ENCODE data around the gene FAM3B. TPM values are rescaled to one million over a fixed set of nuclear protein-coding genes. Genes with fewer than 3 reads are reported as not detected.

FAM3B gene
- total RNA-seq, 2 donors from 2014 or later: 2.1 to 3.1 TPM

DNA sequence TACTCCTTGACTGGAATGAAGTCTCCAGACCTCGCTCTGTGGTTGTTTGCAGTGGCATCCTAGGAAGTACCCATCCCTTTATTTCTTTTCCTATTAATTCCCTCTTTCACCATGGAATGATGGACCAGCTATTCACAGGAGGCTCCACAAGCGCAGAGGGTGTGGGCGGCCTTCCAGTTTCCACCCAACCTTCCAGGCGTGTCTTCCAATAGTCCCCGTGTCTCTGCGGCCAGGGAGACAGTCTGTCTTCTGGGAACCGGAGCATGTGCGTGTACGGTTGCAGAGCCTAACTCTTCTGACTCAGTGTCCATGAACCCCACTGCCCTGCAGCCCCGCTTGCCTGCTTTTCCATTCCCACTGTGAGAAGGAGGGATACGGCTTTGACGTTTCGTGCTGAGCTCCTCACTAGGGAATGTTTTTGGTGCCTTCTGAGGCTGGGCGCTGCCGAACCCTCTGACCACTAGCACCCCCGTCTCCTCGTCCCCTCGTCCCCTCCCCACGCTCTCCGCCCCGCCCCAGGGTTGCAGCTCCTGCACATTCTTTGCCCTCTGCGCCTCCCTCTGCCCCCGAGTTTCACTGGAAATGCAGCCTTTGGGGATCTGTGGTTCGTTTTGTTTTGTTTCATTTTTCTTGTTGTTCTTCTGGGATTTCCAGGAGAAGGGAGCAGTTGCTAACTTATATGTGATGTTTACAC lies 26.3 kb upstream of the FAM3B start:
- Mint-ChIP-seq H3K36me3 (ENCODE audit: low read depth) (no peaks in the 10 kb centered on the region), H3K27ac (no peak overlapping the region), H3K9me3 (peaks cover 19% of the 10 kb centered on the region), H3K4me1 (no peaks in the 10 kb centered on the region), H3K27me3 (ENCODE audit: insufficient read depth) (peaks cover 5% of the 10 kb centered on the region), H3K4me3 (no peak overlapping the region)
- Histone ChIP-seq H3K36me3 (ENCODE audit: control insufficient read depth, insufficient read depth, low read length) (no peaks in the 10 kb centered on the region), H3K27ac (ENCODE audit: low read depth, low read length) (no peak overlapping the region), H3K9me3 (ENCODE audit: control insufficient read depth, low read length) (peaks cover 15% of the 10 kb centered on the region), H3K27me3 (ENCODE audit: control insufficient read depth, insufficient read depth, low read length, poor library complexity, severe bottlenecking) (no peaks in the 10 kb centered on the region), H3K9ac (ENCODE audit: extremely low read depth, low read length, poor library complexity, severe bottlenecking) (no peak overlapping the region), H3K4me1 (ENCODE audit: control insufficient read depth, insufficient read depth, low read length) (no peaks in the 10 kb centered on the region), H3K4me3 (ENCODE audit: low read length) (no peak overlapping the region)
- TF ChIP-seq, protein P1, sequence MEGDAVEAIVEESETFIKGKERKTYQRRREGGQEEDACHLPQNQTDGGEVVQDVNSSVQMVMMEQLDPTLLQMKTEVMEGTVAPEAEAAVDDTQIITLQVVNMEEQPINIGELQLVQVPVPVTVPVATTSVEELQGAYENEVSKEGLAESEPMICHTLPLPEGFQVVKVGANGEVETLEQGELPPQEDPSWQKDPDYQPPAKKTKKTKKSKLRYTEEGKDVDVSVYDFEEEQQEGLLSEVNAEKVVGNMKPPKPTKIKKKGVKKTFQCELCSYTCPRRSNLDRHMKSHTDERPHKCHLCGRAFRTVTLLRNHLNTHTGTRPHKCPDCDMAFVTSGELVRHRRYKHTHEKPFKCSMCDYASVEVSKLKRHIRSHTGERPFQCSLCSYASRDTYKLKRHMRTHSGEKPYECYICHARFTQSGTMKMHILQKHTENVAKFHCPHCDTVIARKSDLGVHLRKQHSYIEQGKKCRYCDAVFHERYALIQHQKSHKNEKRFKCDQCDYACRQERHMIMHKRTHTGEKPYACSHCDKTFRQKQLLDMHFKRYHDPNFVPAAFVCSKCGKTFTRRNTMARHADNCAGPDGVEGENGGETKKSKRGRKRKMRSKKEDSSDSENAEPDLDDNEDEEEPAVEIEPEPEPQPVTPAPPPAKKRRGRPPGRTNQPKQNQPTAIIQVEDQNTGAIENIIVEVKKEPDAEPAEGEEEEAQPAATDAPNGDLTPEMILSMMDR (conservative IDR thresholded peaks at IDR 0.05): no peak
- 83 to 90% methylated on average over 18 to 24 of the region's 24 CpGs for WGBS, 2 experiments (ENCODE audit: insufficient coverage in 1 of 2, insufficient read length in 1 of 2)
- no peak for DNase-seq

DNA sequence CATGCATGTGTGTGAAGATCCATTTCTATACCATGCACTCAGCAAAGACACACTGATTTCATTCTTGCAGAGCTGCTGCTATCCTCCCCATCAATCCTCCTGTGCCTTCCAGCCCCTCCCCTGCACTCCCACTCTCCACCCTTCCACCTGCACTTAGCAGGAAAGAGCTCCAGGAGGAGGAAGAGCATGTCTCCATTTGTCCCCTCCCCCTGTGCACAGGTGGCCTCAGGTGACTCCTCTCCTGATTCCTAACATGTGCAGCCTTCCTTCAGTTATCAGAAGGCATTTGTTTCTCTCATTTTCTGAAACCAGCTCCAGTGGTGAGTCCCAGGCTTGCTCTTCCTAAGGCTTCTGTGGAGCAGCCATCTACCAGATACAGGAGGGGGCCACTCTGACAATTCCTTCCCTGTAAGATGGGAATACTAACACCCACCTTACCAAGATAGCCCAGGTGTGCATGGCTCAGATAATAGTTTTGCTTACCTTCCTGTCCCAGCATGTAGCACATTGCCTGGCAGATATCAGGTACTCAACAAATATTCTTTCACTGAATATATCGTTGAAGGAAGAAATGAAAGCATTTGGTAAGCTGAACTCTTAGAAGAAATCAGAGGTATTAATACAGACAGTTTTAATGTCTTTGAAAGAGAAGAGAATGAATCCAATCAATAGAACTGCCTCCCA lies 21.9 kb upstream of the FAM3B start:
- no peak overlapping the region for H3K4me3 Mint-ChIP-seq
- DNase-seq: no peak
- no peaks in the 10 kb centered on the region for H3K4me1 Mint-ChIP-seq
- H3K4me1 ChIP-seq (ENCODE audit: control insufficient read depth, insufficient read depth, low read length): no peaks in the 10 kb centered on the region
- no peaks in the 10 kb centered on the region for H3K27me3 ChIP-seq (ENCODE audit: control insufficient read depth, insufficient read depth, low read length, poor library complexity, severe bottlenecking)
- H3K9ac ChIP-seq (ENCODE audit: extremely low read depth, low read length, poor library complexity, severe bottlenecking): no peak overlapping the region
- H3K4me3 ChIP-seq (ENCODE audit: low read length): no peak overlapping the region
- H3K27ac ChIP-seq (ENCODE audit: low read depth, low read length): no peak overlapping the region
- peaks cover 36% of the 10 kb centered on the region for H3K9me3 Mint-ChIP-seq
- H3K36me3 Mint-ChIP-seq (ENCODE audit: low read depth): no peaks in the 10 kb centered on the region
- TF ChIP-seq, protein P1 (conservative IDR thresholded peaks at IDR 0.05): no peak
- WGBS, 2 experiments (ENCODE audit: insufficient coverage in 1 of 2, insufficient read length in 1 of 2): 100% methylated on average over 1 of the region's 1 CpG; no CpG with 5 or more reads in 1 of the 2 experiments
- H3K27ac Mint-ChIP-seq: no peak overlapping the region
- peaks cover 5% of the 10 kb centered on the region for H3K27me3 Mint-ChIP-seq (ENCODE audit: insufficient read depth)
- peaks cover 15% of the 10 kb centered on the region for H3K9me3 ChIP-seq (ENCODE audit: control insufficient read depth, low read length)
- H3K36me3 ChIP-seq (ENCODE audit: control insufficient read depth, insufficient read depth, low read length): no peaks in the 10 kb centered on the region

GRCh38 chr21:41295721-41296254 lies 20.8 kb upstream of the FAM3B start:
- Mint-ChIP-seq H3K36me3 (ENCODE audit: low read depth) (no peaks in the 10 kb centered on the region), H3K4me3 (no peak overlapping the region)

More at GRCh38 chr21:41295721-41296254, 20.8 kb upstream of the FAM3B start:
- no peak overlapping the region for H3K9ac ChIP-seq (ENCODE audit: extremely low read depth, low read length, poor library complexity, severe bottlenecking)
- no peak overlapping the region for H3K4me3 ChIP-seq (ENCODE audit: low read length)
- peaks cover 5% of the 10 kb centered on the region for H3K27me3 Mint-ChIP-seq (ENCODE audit: insufficient read depth)
- no peak overlapping the region for H3K27ac Mint-ChIP-seq
- no peaks in the 10 kb centered on the region for H3K36me3 ChIP-seq (ENCODE audit: control insufficient read depth, insufficient read depth, low read length)
- DNase-seq: no peak
- H3K9me3 Mint-ChIP-seq: peaks cover 43% of the 10 kb centered on the region
- peaks cover 15% of the 10 kb centered on the region for H3K9me3 ChIP-seq (ENCODE audit: control insufficient read depth, low read length)
- no peaks in the 10 kb centered on the region for H3K4me1 Mint-ChIP-seq
- WGBS, 2 experiments (ENCODE audit: insufficient coverage in 1 of 2, insufficient read length in 1 of 2): 90 to 96% methylated on average over 2 to 4 of the region's 4 CpGs
- no peaks in the 10 kb centered on the region for H3K27me3 ChIP-seq (ENCODE audit: control insufficient read depth, insufficient read depth, low read length, poor library complexity, severe bottlenecking)
- H3K4me1 ChIP-seq (ENCODE audit: control insufficient read depth, insufficient read depth, low read length): no peaks in the 10 kb centered on the region
- H3K27ac ChIP-seq (ENCODE audit: low read depth, low read length): no peak overlapping the region
- TF ChIP-seq, protein P1 (conservative IDR thresholded peaks at IDR 0.05): no peak
